HG03039 (cell line): ENCODE results near the gene SCUBE1.

Experiments
- ATAC-seq: cut with Tn5 transposase; IDR thresholded peaks from one replicate; pipeline ENCODE4 v1.9.1; 2021; ENCODE audit warnings: mild to moderate bottlenecking, moderate library complexity; ENCODE audit not compliant: unreplicated experiment

The SCUBE1 gene

DNA sequence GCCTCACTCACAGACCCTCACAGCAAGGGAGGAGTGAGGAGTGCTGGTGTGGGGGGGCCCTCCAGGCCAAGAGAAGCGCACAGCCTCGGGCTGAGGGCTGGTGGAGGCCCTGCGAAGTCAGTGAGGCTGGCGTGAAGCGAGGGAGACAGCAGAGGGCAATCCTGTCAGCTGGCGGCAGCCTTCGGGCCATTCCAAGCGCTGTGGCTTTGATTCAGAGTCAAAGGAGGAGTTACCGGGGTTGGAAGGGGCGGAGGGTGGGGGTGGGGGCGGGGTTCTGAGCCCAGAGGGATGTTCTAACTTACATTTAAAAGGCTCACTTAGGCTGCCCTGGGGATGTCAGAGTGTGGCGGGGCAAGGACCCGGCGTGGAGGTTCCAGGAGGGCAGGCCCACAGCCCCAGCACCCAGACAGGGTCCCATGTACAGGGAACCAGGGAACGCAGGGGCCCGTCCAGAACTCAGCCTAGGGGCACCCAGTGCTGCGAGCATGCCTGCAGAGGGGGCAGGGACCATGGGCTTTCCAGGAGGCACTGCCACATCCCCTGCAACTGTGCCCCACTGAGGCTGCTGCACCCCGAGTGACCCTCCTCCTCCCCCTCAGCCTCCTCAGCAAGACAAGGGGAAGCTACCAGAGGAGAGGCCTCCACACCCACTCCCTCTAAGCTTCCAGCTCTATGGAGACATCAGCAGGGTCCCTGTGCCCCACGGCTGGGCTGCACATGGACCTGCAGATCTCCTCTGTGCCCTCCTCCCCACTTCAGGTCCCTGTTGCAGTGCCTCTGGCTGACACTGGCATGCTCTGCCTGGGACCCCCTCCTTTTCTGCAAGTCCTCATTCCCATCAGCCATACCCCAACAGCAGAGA lies 116.6 kb downstream of the SCUBE1 start:
- ATAC-seq: no peak

DNA sequence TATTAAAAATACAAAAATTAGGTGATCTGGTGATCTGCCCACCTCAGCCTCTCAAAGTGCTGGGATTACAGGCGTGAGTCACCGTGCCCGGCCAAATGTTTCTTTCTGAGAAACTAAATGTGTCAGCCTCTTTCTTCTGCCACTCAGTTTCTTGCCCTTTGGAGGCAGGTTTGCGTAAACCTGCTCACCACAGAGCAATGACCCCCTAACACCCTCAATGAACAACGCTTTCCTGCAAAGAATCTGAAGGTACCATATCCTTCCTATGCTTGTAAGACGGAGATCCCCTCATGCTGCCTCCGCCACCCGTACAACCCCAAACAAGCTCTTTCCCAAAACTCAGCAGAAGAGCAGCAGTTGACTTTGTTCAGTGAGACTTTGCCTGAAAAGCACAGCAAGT lies 117.6 kb downstream of the SCUBE1 start:
- no peak for ATAC-seq

DNA sequence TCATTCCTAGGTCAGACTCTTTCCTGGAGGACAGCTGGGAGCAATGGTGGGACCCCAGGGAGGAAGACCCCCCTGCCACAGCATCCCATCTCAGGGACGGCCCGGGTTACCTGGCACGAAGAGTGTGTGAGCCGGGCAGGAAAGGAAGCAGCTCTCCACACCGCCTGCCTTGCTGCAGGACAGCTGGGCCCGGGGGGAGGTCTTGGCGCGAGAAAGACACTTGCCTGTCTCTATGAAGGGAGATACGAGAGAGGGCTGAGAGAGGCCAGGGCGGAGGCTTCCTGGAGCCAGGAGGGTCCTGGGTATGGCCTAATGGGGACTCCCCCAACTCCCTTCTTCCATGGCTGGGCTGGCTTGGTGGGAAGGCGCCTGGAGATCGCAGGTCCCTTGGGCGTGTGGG lies 120.2 kb downstream of the SCUBE1 start:
- ATAC-seq: no peak

DNA sequence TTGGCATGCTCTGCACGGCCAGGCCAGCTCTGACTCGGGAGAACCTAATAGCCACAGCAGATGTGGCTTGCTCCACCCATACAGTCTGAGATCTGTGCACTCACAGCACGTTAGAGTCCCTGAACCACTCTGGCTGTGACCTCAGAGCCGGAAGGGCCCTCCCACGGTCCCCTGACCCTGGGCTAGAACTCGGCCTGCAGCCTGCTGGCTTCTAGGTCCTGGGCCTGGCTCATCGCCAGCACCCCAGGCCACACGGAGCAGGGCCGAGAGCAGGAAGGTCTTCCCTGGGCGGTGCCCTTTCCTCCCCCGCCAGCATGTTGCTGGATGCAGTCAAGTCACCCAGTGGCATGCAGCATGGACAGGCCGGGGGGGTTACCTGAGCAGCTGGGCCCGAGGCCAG lies 120.9 kb downstream of the SCUBE1 start:
- ATAC-seq: no peak

DNA sequence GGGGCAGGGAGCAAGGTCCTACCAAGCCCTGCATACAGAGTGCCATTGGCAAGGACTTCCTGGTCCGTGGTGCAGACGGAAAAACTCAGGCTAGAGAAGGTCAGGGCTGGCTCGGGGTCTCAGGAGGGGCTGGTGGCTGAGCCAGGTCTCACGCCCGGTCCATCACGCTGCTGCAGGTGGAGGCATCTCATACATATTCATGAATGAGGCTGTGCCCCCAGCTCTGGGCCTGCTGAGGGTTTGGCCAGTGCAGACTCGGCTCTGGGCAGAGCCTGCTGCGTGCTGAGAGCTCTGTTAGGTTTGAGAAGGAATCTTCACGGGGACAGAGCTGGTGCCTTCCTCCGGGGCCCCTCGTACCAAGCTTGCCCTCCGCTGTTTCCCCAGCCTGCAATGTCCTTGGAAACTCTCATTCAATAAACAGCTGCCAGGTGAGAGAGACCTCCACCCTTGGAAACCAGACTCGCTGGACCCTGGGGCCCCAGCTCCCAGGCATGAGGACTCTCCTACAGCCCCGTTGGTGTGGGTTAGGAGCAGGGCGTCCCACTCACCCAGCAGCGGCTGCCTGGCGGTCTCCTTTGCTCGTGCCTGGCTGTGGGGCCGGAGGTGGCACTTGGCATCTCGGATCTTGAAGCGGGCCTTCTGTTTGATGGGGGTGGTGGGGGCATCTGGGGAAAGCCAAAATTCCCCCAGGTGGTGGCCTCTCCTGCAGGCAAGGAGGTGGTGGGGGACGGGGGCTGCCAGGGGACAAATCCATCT lies 122.4 kb downstream of the SCUBE1 start:
- ATAC-seq: no peak

DNA sequence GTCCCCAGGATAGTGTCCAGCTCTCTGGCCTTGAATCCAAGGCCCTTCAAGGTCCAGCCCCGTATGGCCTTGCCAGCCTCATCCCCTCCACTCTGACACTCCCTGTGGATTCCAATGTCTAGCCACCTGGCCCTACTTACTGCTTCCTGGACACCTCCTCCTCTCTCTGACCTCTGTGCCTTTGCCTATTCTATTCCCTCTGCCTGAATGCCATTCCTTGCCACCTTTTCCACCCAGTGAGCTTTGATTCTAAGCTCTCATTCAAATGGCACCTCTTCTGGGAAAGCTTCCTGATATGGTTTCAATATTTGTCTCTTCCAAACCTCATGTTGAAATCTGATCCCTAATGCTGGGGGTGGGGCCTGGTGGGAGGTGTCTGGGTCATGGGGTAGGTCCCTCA lies 124.4 kb downstream of the SCUBE1 start:
- no peak for ATAC-seq

DNA sequence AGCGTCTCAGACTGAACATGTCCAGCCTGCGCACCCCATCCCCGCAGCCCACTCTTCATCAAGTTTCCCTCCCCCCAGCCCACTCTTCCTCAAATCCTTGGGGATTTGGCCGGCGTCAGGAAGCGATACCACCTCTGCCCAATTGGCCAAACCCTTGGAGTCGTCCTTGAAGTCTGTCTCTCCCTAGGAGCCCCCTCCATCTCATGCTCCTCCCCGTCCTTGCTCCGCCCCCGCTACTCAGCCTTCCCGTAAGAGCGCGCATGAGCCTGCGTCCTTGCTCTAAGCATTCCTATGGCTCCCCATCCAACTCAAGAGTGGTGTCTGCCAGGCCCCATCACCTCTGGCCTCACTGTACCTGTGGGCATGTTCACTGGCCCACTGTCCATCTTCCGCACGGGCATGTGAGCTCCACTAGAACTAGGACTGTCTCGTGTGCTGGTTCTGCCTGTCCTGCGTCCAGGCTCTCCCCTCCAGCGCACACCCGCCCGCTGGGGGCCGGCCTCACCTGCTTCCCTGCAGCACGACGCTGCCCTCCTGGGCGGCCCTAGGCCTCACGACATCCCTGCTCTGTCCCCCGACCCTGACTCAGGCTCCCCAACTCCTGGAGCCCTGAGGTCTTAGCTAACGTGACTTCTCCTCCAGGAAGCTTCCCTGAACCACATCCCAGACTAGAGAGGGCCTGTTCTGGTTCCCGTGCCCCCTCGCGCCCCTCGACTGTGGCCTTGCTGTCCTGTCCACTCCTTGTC lies 125.7 kb downstream of the SCUBE1 start:
- ATAC-seq: no peak

DNA sequence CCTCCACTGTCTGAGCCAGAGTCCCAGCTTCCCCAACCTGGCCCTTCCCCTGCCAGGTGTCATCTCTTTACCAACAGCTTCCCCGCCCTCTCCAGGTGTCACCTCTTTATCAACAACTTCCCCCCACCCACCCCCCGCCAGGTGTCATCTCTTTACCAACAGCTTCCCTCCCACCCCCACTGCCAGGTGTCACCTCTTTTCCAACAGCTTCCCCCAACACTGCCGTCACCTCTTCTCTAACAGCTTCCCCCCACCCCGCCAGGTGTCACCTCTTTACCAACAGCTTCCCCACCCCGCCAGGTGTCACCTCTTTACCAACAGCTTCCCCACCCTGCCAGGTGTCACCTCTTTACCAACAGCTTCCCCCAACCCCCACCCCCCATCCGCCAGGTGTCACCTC lies 126.4 kb downstream of the SCUBE1 start:
- ATAC-seq: no peak

DNA sequence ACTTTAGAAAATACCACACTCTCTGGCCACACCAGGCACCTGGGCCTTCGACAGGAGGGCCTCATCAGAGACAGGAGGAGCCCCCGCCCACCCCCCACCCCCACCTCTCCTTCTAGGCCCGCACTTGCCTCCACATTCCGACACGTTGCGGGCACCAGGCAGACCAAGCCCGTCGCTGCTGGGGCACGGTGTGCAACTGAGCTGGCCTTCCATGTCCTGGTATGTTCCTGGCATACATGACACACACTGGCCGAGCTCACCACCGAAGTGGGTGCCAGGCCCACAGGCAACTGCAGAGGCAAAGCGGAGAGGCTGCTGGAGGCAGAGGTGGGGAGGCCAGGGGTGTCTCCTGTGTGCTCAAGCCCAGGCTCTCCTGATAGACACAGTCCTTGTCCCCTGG lies 129.2 kb downstream of the SCUBE1 start:
- ATAC-seq: no peak

DNA sequence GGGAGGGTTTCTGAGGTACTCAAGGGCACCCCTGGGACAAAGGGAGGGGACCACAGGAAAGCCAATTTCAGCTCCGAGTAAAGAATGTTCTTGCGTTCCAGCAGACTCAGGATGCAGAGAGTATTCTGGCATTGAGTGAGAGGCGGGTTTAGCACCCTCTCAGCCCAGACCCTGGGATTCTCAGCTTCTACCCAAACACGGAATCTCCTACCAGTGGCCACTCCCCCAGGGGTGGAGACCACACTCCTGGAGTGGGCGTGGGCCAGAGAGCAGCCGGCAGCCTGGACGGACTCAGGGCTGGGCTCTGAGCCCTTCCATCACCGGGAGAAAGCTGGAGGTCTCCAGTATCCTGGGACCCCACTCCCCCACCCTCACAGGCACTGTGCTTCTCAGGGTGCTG lies 130.1 kb downstream of the SCUBE1 start:
- no peak for ATAC-seq

DNA sequence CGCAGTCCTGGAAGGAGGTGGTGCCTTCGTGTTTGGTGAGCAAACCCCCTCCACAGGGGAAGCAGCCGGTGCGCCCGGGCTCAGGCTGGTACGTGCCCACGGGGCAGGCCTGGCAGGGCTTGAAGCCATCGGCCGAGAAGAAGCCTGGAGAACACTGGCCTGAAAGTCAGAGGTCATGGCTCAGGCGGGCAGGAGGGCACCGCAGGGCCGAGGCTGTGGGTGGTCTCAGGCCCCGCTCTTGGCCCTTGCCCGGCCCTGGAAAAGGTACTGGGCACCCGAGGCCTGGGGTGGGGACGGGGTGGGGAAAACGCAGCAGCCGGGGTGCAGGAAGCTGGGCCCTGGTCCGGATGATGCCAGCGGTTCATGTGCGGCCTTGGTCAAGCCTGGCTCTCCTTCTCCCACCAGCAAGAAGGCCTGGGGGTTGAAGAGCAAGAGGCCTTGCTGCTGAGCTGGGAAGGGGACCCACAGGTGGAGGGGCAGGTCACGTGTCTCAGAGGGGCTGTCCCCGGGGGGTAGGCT lies 130.7 kb downstream of the SCUBE1 start:
- ATAC-seq: no peak

DNA sequence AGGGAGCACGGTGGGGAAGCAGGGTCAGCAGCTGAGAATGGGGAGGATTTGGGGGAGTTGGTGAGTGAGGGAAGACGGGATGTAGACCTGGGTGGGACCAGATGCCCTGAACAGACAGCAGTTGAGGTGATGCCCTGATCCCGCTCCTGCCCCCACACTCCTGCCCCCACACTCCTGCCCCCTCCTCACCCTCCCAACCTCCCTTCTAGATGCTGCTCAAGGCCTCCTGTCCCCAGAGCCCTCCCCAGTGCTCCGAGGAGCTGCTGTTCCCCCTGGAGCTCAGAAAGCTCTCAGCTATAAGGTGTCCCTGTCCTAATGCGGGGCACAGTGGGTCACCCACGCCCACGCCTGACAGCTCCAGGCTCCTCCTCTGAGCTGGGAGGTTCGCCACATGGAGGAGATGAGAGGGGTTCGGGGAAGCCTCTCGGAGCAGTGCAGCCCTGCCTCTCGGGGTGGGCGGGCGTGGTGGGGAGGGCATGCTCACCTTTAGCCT lies 131.2 kb downstream of the SCUBE1 start:
- no peak for ATAC-seq

DNA sequence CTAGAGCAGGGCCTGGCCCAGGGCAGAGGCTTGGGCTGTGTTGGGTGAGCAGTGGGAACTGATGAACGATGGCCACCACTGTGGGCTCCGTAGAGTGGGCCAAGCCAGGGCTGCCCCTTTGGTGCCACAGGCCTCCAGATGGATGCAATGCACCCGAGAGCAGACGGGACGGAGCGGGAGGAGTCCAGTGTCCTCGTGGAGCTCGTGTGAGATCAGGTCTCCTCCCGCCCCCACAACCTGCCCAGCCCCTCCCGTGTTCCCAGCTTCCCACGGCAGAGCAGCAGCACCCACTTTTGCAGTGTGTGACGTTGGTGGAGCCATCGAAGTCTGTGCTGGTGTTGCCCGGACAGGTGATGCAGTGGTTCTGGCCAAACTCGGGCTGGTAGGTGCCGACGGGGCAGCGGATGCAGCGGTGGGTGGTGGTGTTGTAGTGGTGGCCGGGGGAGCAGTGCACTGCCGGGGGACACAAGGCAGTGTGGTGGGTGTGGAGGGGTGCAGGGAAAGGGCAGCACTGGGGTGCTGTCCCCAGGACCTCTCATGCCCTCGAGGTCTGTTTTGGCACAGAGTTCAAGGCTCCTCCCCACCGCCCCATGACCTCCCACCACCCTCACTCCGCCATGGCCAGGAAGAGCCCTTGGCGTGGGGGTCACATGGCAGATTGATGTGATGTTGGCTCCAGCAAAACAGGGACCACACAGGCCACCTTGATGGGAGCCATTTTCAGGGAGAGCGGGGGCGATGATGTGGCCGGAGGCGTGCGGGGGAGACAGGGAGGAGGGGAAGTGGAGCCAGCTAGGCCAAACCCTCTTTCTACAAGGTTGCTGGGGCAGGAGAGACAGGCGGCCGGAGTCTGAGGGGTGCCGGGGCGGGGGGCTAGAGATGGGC lies 132.3 kb downstream of the SCUBE1 start:
- ATAC-seq: no peak

DNA sequence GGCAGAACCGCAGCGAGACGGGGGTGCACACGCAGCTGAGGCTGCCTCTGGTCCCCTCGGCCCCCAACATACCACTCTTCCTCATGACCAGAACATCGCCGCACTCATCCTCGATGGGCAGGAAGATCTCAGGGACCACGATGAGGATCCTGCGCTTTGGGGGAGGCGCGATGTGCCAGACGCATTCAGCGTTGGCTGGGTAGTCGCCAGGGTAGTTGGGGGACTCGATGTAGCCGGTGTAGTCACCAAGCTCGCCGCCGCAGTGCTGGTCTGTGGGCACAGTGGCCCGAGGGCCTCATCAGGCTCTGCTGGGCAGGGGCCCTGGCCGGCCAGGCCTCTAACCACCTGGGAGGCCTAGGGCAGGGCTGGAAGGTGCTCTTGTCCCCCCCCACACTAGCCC lies 133.2 kb downstream of the SCUBE1 start:
- no peak for ATAC-seq

DNA sequence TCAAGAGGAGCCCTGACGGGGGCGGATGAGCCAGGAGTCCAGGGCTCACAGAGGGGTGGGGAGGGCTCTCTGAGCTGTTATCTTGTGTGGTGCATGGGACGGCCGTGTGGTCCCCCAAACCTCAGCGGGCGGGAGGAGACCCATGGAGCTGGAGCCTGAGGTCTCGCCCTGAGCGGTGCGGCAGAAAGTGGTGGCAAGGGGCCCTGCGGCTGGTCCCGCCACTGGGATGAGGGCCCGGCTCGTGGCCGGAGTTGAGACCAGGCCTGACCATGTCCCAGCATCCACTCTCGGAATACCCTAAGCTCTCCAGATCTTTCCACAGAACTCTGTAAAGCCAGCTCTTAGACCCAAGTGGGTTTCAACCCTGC lies 133.7 kb downstream of the SCUBE1 start:
- no peak for ATAC-seq

DNA sequence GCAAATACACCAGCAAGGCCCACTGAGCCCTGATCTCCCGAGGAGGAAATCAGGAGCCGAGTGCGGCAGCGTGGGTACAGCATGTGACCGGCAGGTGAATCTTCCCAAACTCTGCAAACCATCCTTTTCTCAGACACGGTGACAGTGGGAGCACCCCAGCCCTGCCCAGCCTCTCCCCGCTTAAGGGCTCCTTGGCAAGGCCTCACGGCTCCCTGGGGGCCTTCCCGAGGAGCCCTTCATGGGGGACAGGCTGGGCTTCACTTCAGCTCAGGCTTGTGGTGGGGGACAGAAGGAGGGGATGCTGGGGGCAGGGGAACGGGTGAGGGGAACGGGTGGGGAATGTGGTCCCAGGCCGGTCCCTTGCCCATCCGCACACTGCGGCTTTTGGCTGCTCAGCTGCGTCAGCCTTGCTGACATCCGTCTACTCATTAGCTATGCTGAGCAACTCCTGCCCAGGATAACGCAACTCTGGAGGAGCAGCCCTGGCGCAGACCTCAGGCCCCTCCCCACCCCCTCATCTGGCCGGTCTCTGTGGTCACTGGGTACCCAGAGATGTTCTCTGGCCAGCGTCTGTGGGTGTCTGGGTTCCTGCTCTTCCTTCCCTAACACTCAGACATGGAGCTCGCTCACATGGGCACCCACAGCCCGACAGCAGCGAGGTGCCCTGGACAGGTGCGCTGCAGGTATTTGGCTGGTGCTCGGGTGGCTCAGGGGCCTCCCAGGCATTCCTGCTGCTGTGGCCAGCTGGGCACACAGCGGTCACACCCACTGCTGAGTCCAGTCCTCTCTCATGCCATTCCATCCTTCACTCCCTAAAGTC lies 134.3 kb downstream of the SCUBE1 start:
- ATAC-seq: no peak

DNA sequence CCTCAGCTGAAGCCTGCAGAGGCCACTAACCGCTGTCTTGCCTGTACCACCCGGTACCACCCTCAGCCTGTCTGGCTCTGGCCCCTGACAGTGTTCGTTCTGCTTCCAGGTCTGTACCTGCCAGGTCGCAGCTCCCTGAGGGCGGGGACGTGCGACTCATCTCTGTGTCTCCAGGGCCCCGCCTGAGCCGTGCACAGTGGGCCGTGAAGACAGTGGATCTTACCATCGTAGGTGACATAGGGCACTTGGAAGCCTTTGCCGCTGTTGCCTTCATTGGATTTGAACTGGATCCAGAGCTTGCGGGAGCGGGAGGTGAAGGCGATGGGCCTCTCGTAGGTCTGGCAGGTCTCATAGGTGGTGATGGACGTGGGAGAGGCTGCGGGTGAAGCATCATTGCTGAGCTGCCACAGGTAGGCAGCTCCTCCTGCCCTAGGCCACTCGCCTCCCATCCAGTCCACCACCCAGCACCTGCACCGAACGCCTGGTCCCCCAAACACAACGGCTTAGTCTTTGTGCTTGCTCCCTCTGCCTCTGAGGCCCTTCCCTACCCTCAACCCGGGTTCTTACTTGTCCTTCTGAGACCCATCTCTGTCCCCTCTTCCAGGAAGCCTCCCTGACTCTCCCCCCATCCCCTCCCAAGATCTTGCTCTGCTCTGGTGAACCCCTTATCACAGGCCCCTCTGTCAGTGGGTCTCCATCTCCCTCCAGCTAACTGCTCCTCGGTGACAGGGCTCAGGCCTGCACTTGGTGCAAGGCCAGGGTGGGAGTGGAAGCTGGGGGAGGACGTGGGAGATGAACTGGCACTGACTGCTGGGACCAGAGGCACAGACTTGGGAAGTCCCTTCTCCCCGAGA lies 135.1 kb downstream of the SCUBE1 start:
- ATAC-seq: no peak

DNA sequence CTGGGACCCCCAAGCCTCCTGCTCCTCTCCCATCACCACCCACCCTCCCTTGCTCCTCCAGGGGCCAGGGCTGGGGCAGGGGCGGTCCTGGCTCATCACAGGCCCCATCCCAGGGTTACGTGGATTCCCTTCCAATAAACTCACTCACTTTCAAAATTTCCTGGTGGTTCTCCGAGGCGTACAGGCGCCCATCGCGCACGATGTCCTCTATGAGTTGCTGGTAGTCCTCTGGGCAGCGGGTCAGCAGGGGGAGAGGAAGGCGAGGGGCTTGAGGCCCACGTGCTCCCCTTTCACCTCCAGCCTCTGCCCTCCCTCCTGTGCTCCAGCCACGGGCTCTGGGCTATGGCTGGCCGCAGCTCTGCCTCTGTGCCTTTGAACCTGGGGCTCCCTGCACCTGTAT lies 135.8 kb downstream of the SCUBE1 start:
- ATAC-seq: no peak
